Measurements from ENCODE around the gene RIBC2.
"Not testable (repeated sequence)": the region's sequence is repeated elsewhere in the genome, so short reads cannot be mapped to it uniquely, and the experiment has no call there.

The RIBC2 gene

GRCh38 chr22:45448431-45448830 is 34.9 kb downstream of the RIBC2 start:
- H3K27ac Mint-ChIP-seq = no peak overlapping the region
- H3K36me3 Mint-ChIP-seq (ENCODE audit: low read depth) = no peaks in the 10 kb centered on the region
- H3K4me1 Mint-ChIP-seq (ENCODE audit: low read depth) = no peaks in the 10 kb centered on the region
- H3K4me3 Mint-ChIP-seq = no peak overlapping the region
- H3K9me3 Mint-ChIP-seq = no peaks in the 10 kb centered on the region
- H3K27me3 Mint-ChIP-seq (ENCODE audit: low read depth) = no peaks in the 10 kb centered on the region
- no peak for DNase-seq (ENCODE audit: low spot score)

DNA sequence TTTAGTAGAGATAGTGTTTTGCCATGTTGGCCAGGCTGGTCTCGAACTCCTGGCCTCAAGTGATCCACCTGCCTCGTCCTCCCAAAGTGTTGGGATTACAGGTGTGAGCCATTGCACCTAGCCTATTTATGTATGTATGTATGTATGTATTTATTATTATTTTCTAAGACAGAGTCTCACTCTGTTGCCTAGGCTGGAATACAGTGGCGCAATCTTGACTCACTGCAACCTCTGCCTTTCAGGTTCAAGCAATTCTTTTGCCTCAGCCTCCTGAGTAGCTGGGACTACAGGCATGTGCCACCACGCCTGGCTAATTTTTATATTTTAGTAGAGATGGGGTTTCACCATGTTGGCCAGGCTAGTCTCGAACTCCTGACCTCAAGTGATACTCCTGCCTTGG is 35.9 kb downstream of the RIBC2 start:
- H3K4me3 Mint-ChIP-seq; H3K36me3 Mint-ChIP-seq (ENCODE audit: low read depth); DNase-seq (ENCODE audit: low spot score); H3K4me1 Mint-ChIP-seq (ENCODE audit: low read depth); H3K27ac Mint-ChIP-seq; H3K9me3 Mint-ChIP-seq; H3K27me3 Mint-ChIP-seq (ENCODE audit: low read depth): not testable (repeated sequence)

DNA sequence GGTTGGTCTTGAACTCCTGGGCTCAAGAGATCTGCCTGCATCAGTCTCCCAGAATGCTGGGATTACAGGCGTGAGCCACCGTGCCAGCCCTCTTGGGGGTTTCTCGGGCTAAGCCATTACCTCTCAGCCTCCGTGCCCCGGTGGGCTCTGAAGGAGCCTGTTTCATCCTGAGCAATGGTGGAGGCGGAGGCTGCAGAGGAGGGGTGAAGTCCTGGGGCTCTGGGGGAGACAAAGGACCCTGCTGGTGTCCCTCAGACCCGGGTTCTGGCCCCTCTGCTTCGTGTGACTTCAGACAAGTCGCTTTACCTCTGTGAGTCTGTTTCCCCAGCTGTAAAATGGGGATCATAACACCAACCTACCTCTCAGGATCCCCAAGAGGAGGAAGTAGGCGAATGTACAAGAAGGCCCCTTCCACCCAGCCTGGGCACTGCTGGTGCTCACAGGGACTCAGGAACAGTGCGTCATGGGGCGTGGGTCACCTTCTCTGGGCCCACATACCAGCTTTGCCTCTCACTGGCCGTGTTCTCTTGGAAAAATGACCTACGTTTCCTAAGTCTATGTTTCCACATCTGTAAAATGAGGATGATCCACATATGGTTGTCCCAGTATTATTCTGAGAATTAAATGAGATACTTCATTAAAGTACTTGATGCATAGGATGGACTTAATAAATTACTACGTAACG is 36.8 kb downstream of the RIBC2 start:
- no peaks in the 10 kb centered on the region for H3K36me3 Mint-ChIP-seq (ENCODE audit: low read depth)
- no peak for DNase-seq (ENCODE audit: low spot score)
- H3K4me3 Mint-ChIP-seq = no peak overlapping the region
- no peaks in the 10 kb centered on the region for H3K27me3 Mint-ChIP-seq (ENCODE audit: low read depth)
- H3K9me3 Mint-ChIP-seq = no peaks in the 10 kb centered on the region
- no peak overlapping the region for H3K27ac Mint-ChIP-seq
- no peaks in the 10 kb centered on the region for H3K4me1 Mint-ChIP-seq (ENCODE audit: low read depth)

- H3K4me1 Mint-ChIP-seq (ENCODE audit: low read depth) = no peaks in the 10 kb centered on the region
- H3K9me3 Mint-ChIP-seq = no peaks in the 10 kb centered on the region
- no peaks in the 10 kb centered on the region for H3K27me3 Mint-ChIP-seq (ENCODE audit: low read depth)
- H3K27ac Mint-ChIP-seq = no peak overlapping the region
- no peak for DNase-seq (ENCODE audit: low spot score)
- no peaks in the 10 kb centered on the region for H3K36me3 Mint-ChIP-seq (ENCODE audit: low read depth)
- H3K4me3 Mint-ChIP-seq = no peak overlapping the region
These were observed 37.6 kb downstream of the RIBC2 start for GRCh38 chr22:45450921-45451651.

DNA sequence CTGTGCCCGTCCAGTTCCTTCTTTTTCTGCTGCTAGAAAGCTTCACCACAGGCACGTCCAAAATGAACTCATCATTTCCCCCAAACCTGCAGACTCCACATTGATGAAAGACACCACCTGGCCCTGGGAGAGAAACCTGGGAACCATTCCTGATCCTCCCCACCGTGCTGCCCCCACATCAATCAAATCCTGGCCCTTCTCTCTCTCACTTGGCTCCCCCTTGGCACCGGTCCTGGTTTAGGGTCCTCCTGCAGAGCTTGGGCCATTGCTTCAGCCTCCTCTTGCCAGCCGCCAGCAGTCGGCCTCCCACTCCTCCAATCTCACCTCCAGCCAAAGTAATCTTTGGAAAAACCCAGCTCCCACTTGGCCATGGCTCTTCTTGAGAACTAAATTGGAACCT is 38.5 kb downstream of the RIBC2 start:
- no peaks in the 10 kb centered on the region for H3K9me3 Mint-ChIP-seq

DNA sequence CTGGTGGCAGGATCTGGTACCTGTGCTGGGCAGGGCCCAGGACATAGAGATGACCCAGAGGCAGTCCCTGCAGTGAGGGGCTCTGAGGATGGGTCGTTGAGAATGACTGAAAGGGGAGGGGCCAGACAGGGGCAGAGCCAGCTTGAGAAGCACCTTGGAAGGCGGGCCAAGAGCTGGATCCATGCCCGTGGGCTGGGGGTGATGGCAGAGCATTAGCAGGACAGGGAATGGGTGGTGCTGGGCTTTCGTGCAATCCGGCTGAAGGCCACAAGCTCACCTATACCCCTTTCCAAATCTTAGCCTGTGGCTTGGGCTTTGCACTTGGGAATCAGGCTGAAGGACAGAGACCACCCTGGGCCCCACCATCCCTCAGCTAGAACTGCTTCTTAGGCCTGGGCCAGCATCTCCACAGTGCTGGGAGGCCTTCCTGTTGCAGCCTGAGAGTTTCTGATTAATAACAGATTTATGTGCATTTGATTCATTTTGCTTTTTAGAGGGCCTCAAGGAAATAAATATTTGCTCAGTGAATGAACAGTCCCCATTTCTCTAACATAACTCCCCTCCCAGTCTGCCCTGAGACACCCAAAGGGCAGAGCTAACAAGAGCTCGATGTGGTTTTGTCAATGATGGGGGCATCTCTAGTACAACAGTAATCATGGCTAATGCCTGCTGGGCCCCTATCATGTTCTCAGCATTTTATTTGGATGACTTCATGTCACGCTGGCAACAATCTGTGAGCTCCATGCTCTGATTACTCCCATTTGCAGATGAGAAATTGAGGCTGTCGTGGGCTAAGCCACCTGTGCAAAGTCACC is 39.3 kb downstream of the RIBC2 start:
- DNase-seq (ENCODE audit: low spot score) = no peak
- no peak overlapping the region for H3K27ac Mint-ChIP-seq
- no peaks in the 10 kb centered on the region for H3K9me3 Mint-ChIP-seq
- H3K27me3 Mint-ChIP-seq (ENCODE audit: low read depth) = no peaks in the 10 kb centered on the region
- no peak overlapping the region for H3K4me3 Mint-ChIP-seq
- no peaks in the 10 kb centered on the region for H3K36me3 Mint-ChIP-seq (ENCODE audit: low read depth)
- no peaks in the 10 kb centered on the region for H3K4me1 Mint-ChIP-seq (ENCODE audit: low read depth)

More for the DNA sequence above, 38.5 kb downstream of the RIBC2 start:
- Mint-ChIP-seq H3K4me1 (ENCODE audit: low read depth) (no peaks in the 10 kb centered on the region), H3K27ac (no peak overlapping the region), H3K4me3 (no peak overlapping the region), H3K36me3 (ENCODE audit: low read depth) (no peaks in the 10 kb centered on the region), H3K27me3 (ENCODE audit: low read depth) (no peaks in the 10 kb centered on the region)
- no peak for DNase-seq (ENCODE audit: low spot score)

- DNase-seq (ENCODE audit: low spot score) = no peak
- Mint-ChIP-seq H3K4me1 (ENCODE audit: low read depth) (no peaks in the 10 kb centered on the region), H3K27me3 (ENCODE audit: low read depth) (no peaks in the 10 kb centered on the region), H3K27ac (no peak overlapping the region), H3K9me3 (no peaks in the 10 kb centered on the region), H3K36me3 (ENCODE audit: low read depth) (no peaks in the 10 kb centered on the region), H3K4me3 (no peak overlapping the region)
These were observed 40.3 kb downstream of the RIBC2 start for GRCh38 chr22:45453764-45454163.

- DNase-seq (ENCODE audit: low spot score) = no peak
- Mint-ChIP-seq H3K36me3 (ENCODE audit: low read depth) (no peaks in the 10 kb centered on the region), H3K4me3 (no peak overlapping the region), H3K27ac (no peak overlapping the region), H3K27me3 (ENCODE audit: low read depth) (no peaks in the 10 kb centered on the region), H3K4me1 (ENCODE audit: low read depth) (no peaks in the 10 kb centered on the region), H3K9me3 (no peaks in the 10 kb centered on the region)
These were observed 40.8 kb downstream of the RIBC2 start for GRCh38 chr22:45454275-45454674.

DNA sequence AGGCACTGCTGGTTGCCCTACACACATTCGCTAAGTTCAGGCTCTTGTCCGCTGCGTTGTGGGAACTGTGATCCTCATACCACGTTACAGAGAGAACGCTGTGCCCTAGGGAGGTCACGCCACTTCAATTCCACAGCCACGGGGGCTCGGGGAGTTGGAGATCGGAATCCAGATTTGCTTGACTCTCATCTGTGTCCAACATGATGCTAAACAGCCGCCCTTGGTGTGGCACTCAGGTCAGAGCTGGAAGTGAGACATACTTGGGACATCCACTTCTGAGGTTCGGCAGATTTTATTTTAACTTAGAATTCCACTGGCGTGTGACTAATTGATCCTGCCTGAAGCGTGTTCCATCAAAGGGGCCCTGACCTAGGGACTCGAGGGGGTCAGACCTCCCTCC is 41.7 kb downstream of the RIBC2 start:
- DNase-seq (ENCODE audit: low spot score) = no peak
- Mint-ChIP-seq H3K27me3 (ENCODE audit: low read depth) (no peaks in the 10 kb centered on the region), H3K36me3 (ENCODE audit: low read depth) (no peaks in the 10 kb centered on the region), H3K4me1 (ENCODE audit: low read depth) (no peaks in the 10 kb centered on the region), H3K27ac (no peak overlapping the region), H3K4me3 (no peak overlapping the region), H3K9me3 (no peaks in the 10 kb centered on the region)

DNA sequence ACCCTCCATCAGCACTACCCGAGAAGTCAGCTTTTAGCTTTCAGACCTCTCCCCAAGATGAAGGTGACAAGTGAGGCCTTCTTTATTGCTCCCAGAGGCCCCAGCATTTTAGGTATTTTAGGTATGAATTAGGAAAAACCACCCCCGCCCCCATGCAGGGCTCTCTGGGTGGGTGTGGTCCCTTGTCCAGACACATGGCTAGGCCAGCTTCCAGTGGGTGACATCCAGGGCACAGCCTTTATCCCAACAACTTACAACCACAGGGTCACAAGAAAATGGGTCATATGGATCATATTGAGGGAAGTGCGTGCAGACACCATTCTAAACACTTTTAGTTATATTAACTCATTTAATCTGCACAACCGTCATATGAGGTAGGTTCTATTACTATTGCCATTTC is 42.1 kb downstream of the RIBC2 start:
- H3K27ac Mint-ChIP-seq = no peak overlapping the region
- DNase-seq (ENCODE audit: low spot score) = no peak
- H3K36me3 Mint-ChIP-seq (ENCODE audit: low read depth) = no peaks in the 10 kb centered on the region
- H3K4me3 Mint-ChIP-seq = no peak overlapping the region
- H3K9me3 Mint-ChIP-seq = no peaks in the 10 kb centered on the region
- H3K4me1 Mint-ChIP-seq (ENCODE audit: low read depth) = no peaks in the 10 kb centered on the region
- H3K27me3 Mint-ChIP-seq (ENCODE audit: low read depth) = no peaks in the 10 kb centered on the region

DNA sequence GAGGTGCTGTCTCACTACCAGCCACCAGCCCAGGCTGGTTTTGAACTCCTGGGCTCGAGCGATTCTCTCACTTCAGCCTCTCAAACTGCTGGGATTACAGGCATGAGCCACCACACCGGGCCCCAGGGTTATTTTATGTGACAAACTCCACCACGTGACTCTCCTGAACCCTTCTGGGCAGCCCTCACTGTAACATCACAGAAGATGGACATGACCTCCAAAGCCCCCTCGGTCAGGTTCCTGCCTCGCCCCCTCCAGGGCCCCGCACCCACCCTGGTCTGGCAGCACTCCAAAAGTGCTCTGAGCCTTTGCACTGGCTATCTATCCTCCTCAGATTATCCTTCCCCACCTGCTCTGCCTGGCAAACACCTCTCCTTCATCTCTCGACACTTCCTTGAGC is 43.3 kb downstream of the RIBC2 start:
- Mint-ChIP-seq H3K36me3 (ENCODE audit: low read depth) (no peaks in the 10 kb centered on the region), H3K27ac (no peak overlapping the region), H3K27me3 (ENCODE audit: low read depth) (no peaks in the 10 kb centered on the region), H3K4me1 (ENCODE audit: low read depth) (no peaks in the 10 kb centered on the region), H3K4me3 (no peak overlapping the region), H3K9me3 (no peaks in the 10 kb centered on the region)
- no peak for DNase-seq (ENCODE audit: low spot score)

- Mint-ChIP-seq H3K27me3 (ENCODE audit: low read depth) (no peaks in the 10 kb centered on the region), H3K4me1 (ENCODE audit: low read depth) (no peaks in the 10 kb centered on the region), H3K36me3 (ENCODE audit: low read depth) (no peaks in the 10 kb centered on the region), H3K4me3 (no peak overlapping the region), H3K27ac (no peak overlapping the region), H3K9me3 (no peaks in the 10 kb centered on the region)
- DNase-seq (ENCODE audit: low spot score) = no peak
These were observed 45.0 kb downstream of the RIBC2 start for GRCh38 chr22:45458532-45458931.

DNA sequence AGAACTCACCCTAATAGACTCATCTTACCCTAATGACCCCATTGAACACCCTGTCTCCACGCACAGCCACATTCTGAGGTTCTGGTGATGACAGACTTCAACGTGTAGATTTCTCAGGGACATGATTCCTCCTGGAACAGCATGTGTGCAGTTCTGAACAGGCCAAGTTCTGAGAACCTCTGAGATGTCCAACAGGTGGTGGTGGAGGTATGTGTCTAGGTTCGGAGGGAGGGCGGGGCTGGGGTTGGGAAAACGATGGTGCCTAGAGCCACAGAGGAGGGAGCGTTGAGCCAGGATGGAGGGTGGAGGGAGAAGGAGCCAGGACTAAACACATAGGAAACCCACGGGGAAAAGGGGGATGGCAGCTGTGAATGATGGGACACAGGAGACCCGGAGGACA is 45.7 kb downstream of the RIBC2 start:
- no peak overlapping the region for H3K4me3 Mint-ChIP-seq
- DNase-seq (ENCODE audit: low spot score) = no peak
- no peaks in the 10 kb centered on the region for H3K9me3 Mint-ChIP-seq
- H3K4me1 Mint-ChIP-seq (ENCODE audit: low read depth) = no peaks in the 10 kb centered on the region
- no peaks in the 10 kb centered on the region for H3K36me3 Mint-ChIP-seq (ENCODE audit: low read depth)
- H3K27ac Mint-ChIP-seq = no peak overlapping the region
- peaks cover under 1% of the 10 kb centered on the region for H3K27me3 Mint-ChIP-seq (ENCODE audit: low read depth)

Data from T-helper 2 cell treated with Interferon-gamma antibody and Interleukin-4, amounts not matched to agents 5 μg/mL and 100 μg/mL, for 36 hours (primary cell).